OCI-LY7 (cell line): ENCODE results near the gene MEAF6. TPM values are rescaled to one million over a fixed set of nuclear protein-coding genes. Genes with fewer than 3 reads are reported as not detected.

Experiments used
- BruUV-seq: library from RNA; stranded (reverse); fragments of 400-500 nt; replicated peaks from 2 replicates; lab custom pipeline; 2021; lab: Mats Ljungman, UMichigan
- CTCF ChIA-PET: fragments of 300-600 bp; sonication (Branson Sonifier 250); formaldehyde crosslinking; loops from one replicate; lab custom pipeline; 2022; ENCODE audit warnings: antibody characterized with exemption; ENCODE audit not compliant: unreplicated experiment; lab: Charles Lee
- POLR2A ChIA-PET: fragments of 300-600 bp; sonication (Branson Sonifier 250); formaldehyde crosslinking; loops from one replicate; lab custom pipeline; 2022; ENCODE audit warnings: antibody characterized with exemption; lab: Charles Lee
- DNase-seq: peaks from one replicate; pipeline ENCODE4 v3.0.0-alpha.2; 2015; ENCODE audit warnings: low spot score
- H2AFZ ChIP-seq: fragments of 200-600 bp; sonication (generic), shearing (Covaris generic); 2 replicates; pipeline ENCODE4 v1.6.1; 2014; ENCODE audit warnings: mild to moderate bottlenecking, antibody characterized with exemption, low read length, moderate library complexity
- H3K27ac ChIP-seq: fragments of 200-600 bp; sonication (generic); 2 replicates; pipeline ENCODE4 v1.5.1; 2014; ENCODE audit warnings: mixed run types, low read depth, mild to moderate bottlenecking, moderate library complexity, low read length, inconsistent platforms; ENCODE audit not compliant: poor library complexity, severe bottlenecking
- H3K36me3 ChIP-seq: fragments of 200-600 bp; sonication (generic); 2 replicates; pipeline ENCODE4 v1.6.1; 2014; ENCODE audit warnings: mild to moderate bottlenecking, antibody characterized with exemption, low read length, moderate library complexity, mixed read lengths; ENCODE audit not compliant: insufficient read depth
- H3K4me1 ChIP-seq: fragments of 200-600 bp; sonication (generic); 2 replicates; pipeline ENCODE4 v1.5.1; 2014; ENCODE audit warnings: mild to moderate bottlenecking, low read length; ENCODE audit not compliant: insufficient read depth, poor library complexity, severe bottlenecking
- H3K4me2 ChIP-seq: fragments of 200-600 bp; sonication (generic); 2 replicates; pipeline ENCODE4 v1.6.1; 2014; ENCODE audit warnings: mild to moderate bottlenecking, low read length
- H3K4me3 ChIP-seq: fragments of 200-600 bp; sonication (generic); 2 replicates; pipeline ENCODE4 v1.5.1; 2014; ENCODE audit warnings: mild to moderate bottlenecking, low read depth, low read length; ENCODE audit not compliant: poor library complexity, severe bottlenecking
- H3K79me2 ChIP-seq: fragments of 200-600 bp; sonication (generic); 2 replicates; pipeline ENCODE4 v1.6.1; 2016; ENCODE audit warnings: low read depth, mild to moderate bottlenecking, low read length, moderate library complexity, mixed read lengths; ENCODE audit not compliant: insufficient read depth
- H3K9me2 ChIP-seq: fragments of 200-600 bp; sonication (generic); 2 replicates; pipeline ENCODE4 v1.6.1; 2016; ENCODE audit warnings: mild to moderate bottlenecking, low read length, mixed read lengths; ENCODE audit not compliant: insufficient read depth
- H3K9me3 ChIP-seq: fragments of 200-600 bp; sonication (generic); 2 replicates; pipeline ENCODE4 v1.6.1; 2014; ENCODE audit warnings: mild to moderate bottlenecking, mixed run types, low read length, mixed read lengths
- H4K20me1 ChIP-seq: fragments of 200-600 bp; sonication (generic); 2 replicates; pipeline ENCODE4 v1.6.1; 2014; ENCODE audit warnings: mild to moderate bottlenecking, antibody characterized with exemption, low read length, moderate library complexity, mixed read lengths; ENCODE audit not compliant: insufficient read depth
- CTCF ChIP-seq: fragments of 200-600 bp; sonication (generic); conservative IDR thresholded peaks from 2 replicates; pipeline ENCODE4 v1.5.1; 2014; ENCODE audit warnings: mild to moderate bottlenecking, antibody characterized with exemption, low read length, moderate library complexity, mixed read lengths
- EZH2phosphoT487 ChIP-seq: fragments of 200-600 bp; sonication (generic); IDR thresholded peaks from 2 replicates; pipeline ENCODE4 v1.6.1; 2018; ENCODE audit warnings: low read depth, borderline replicate concordance, mild to moderate bottlenecking, mixed run types, antibody characterized with exemption, low read length, moderate library complexity, mixed read lengths
- intact Hi-C: fragments of 100-400 bp; cut with micrococcal nuclease; formaldehyde crosslinking; loops from one replicate; pipeline ENCODE4 v1.10.0; 2022; ENCODE audit not compliant: unreplicated experiment
- total RNA-seq, 2 experiments: library from RNA; depleted of rRNA in 1 of 2; stranded (reverse); fragments of >200 nt in 1 of 2; shearing (Covaris generic) in 1 of 2; gene quantifications; 2 replicates each; pipeline ENCODE4 v1.2.3, GENCODE V29; 2014 to 2022

Gene MEAF6
- total RNA-seq, 2 experiments from 2014 or later = 69.8 to 74.3 TPM

GRCh38 chr1:37469386-37469785 is 45.2 kb downstream of the MEAF6 start:
- no peak overlapping the region for H3K4me3 ChIP-seq
- intact Hi-C loops = no loop called here
- no peak overlapping the region for H3K27ac ChIP-seq
- no peaks in the 10 kb centered on the region for H4K20me1 ChIP-seq
- H3K79me2 ChIP-seq = no peaks in the 10 kb centered on the region
- ChIA-PET CTCF (no interaction called here), POLR2A (interaction anchor here (1.5 kb wide), 1 partner anchor 9 kb away, joined by 5 read pairs; no protein-coding TSS in a partner anchor)
- H2AFZ ChIP-seq = no peak overlapping the region
- BruUV-seq = no TSS peak
- H3K4me2 ChIP-seq = no peak overlapping the region
- no peaks in the 10 kb centered on the region for H3K9me3 ChIP-seq
- TF ChIP-seq EZH2phosphoT487 = no peak
- no peak for TF ChIP-seq CTCF
- no peaks in the 10 kb centered on the region for H3K36me3 ChIP-seq
- DNase-seq = no peak
- no peaks in the 10 kb centered on the region for H3K9me2 ChIP-seq
- H3K4me1 ChIP-seq = peaks cover 17% of the 10 kb centered on the region

GRCh38 chr1:37468037-37468436 is 46.5 kb downstream of the MEAF6 start:
- Histone ChIP-seq H4K20me1 (no peaks in the 10 kb centered on the region), H3K4me3 (no peak overlapping the region), H3K4me2 (no peak overlapping the region), H3K79me2 (no peaks in the 10 kb centered on the region), H3K9me3 (no peaks in the 10 kb centered on the region), H3K9me2 (no peaks in the 10 kb centered on the region), H3K4me1 (peaks cover 6% of the 10 kb centered on the region), H3K27ac (no peak overlapping the region), H2AFZ (no peak overlapping the region), H3K36me3 (no peaks in the 10 kb centered on the region)
- no TSS peak for BruUV-seq
- no peak for TF ChIP-seq CTCF
- TF ChIP-seq EZH2phosphoT487 = no peak
- ChIA-PET POLR2A (no interaction called here), CTCF (no interaction called here)
- DNase-seq = no peak
- intact Hi-C loops = no loop called here

- DNase-seq = no peak
- Histone ChIP-seq H3K9me2 (no peaks in the 10 kb centered on the region), H3K4me3 (no peak overlapping the region), H2AFZ (no peak overlapping the region), H3K27ac (no peak overlapping the region), H3K9me3 (no peaks in the 10 kb centered on the region), H3K4me2 (no peak overlapping the region), H3K79me2 (no peaks in the 10 kb centered on the region), H3K36me3 (no peaks in the 10 kb centered on the region), H4K20me1 (no peaks in the 10 kb centered on the region), H3K4me1 (no peaks in the 10 kb centered on the region)
- TF ChIP-seq CTCF (no peak), EZH2phosphoT487 (no peak)
- CTCF ChIA-PET = no interaction called here
- POLR2A ChIA-PET = interaction anchor here (0.8 to 1.0 kb wide), 2 partner anchors 8 to 133 kb away, joined by 4 to 5 read pairs; partner anchors contain the start of gene ZC3H12A
- no TSS peak for BruUV-seq
- intact Hi-C loops = no loop called here
Observed at GRCh38 chr1:37465593-37466517, 48.7 kb downstream of the MEAF6 start.
